ENCODE data around the gene PWWP2B.

- TF ChIP-seq EZH2 (IDR thresholded peaks at IDR 0.05; ENCODE audit: borderline replicate concordance, low read depth, low read length, severe bottlenecking) (no peak), MYC (IDR thresholded peaks at IDR 0.05; ENCODE audit: low read depth, low read length) (no peak), POLR2AphosphoS5 (IDR thresholded peaks at IDR 0.05; ENCODE audit: insufficient read depth, low read depth, low read length) (no peak), GATA2 (IDR thresholded peaks at IDR 0.05; ENCODE audit: insufficient read depth, insufficient read length, low read depth, low read length) (no peak)
- TF ChIP-seq, protein P1, sequence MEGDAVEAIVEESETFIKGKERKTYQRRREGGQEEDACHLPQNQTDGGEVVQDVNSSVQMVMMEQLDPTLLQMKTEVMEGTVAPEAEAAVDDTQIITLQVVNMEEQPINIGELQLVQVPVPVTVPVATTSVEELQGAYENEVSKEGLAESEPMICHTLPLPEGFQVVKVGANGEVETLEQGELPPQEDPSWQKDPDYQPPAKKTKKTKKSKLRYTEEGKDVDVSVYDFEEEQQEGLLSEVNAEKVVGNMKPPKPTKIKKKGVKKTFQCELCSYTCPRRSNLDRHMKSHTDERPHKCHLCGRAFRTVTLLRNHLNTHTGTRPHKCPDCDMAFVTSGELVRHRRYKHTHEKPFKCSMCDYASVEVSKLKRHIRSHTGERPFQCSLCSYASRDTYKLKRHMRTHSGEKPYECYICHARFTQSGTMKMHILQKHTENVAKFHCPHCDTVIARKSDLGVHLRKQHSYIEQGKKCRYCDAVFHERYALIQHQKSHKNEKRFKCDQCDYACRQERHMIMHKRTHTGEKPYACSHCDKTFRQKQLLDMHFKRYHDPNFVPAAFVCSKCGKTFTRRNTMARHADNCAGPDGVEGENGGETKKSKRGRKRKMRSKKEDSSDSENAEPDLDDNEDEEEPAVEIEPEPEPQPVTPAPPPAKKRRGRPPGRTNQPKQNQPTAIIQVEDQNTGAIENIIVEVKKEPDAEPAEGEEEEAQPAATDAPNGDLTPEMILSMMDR (IDR thresholded peaks at IDR 0.05; ENCODE audit: extremely low read depth in 1 of 2, insufficient read depth in 1 of 2, low read depth in 1 of 2, low read length in 2 of 2), result peak; percentile 86 to 93
Observed at GRCh38 chr10:132458586-132459300, 61.7 kb downstream of the PWWP2B start.
